Renal cortex interstitium (tissue), 11 donors: ENCODE data around the gene CYP19A1. TPM values are rescaled to one million over a fixed set of nuclear protein-coding genes. Genes with fewer than 3 reads are reported as not detected.

ENCODE experiments used
- DNase-seq, 11 donors: peaks; one replicate each; pipeline ENCODE4 v3.0.0-alpha.2; 2013; ENCODE audit warnings: low read depth in 9 of 11, low spot score in 4 of 11; ENCODE audit errors: extremely low read depth in 1 of 11
- polyA plus RNA-seq, 3 donors: library from polyadenylated mRNA; unstranded; fragments of 120-200 nt; gene quantifications; one replicate each; pipeline ENCODE4 v1.2.1, GENCODE V29; 2013; ENCODE audit not compliant: insufficient read length in 3 of 3

The CYP19A1 gene
- polyA plus RNA-seq, 3 donors, result 0.37 TPM; not detected in 2

- DNase-seq, result no peak
Measured at GRCh38 chr15:51180534-51180933, 157.9 kb downstream of the CYP19A1 start.

GRCh38 chr15:51180011-51180410 is 158.4 kb downstream of the CYP19A1 start:
- DNase-seq, result no peak

GRCh38 chr15:51172193-51172592 is 166.2 kb downstream of the CYP19A1 start:
- DNase-seq, result no peak

- DNase-seq, result no peak
Measured at GRCh38 chr15:51171634-51171932, 166.8 kb downstream of the CYP19A1 start.

GRCh38 chr15:51170882-51171633 is 167.3 kb downstream of the CYP19A1 start:
- DNase-seq, result no peak

- DNase-seq, result no peak
Measured at GRCh38 chr15:51168700-51169099, 169.7 kb downstream of the CYP19A1 start.

- DNase-seq, result no peak
Measured at GRCh38 chr15:51163843-51164242, 174.6 kb downstream of the CYP19A1 start.

- DNase-seq, result peak in 8 of 11 donors; percentile 32 to 56 (median 35)
Measured at GRCh38 chr15:51162865-51163762, 175.3 kb downstream of the CYP19A1 start.

GRCh38 chr15:51161491-51162220 is 176.7 kb downstream of the CYP19A1 start:
- DNase-seq, result no peak

- DNase-seq, result no peak
Measured at GRCh38 chr15:51160484-51160883, 177.9 kb downstream of the CYP19A1 start.

Other genes starting within 250 kb of the CYP19A1 start
- gene TNFAIP8L3, start 243.7 kb downstream of the CYP19A1 start, polyA plus RNA-seq, result 1 to 10 TPM; 1.8 to 2.5 (median 2.0) TPM
- under 1 TPM; 0.07 to 0.29 (median 0.25) TPM for gene GLDN, start 3.1 kb upstream of the CYP19A1 start, polyA plus RNA-seq